ENCODE results near the gene SPACA4. TPM values are rescaled to one million over a fixed set of nuclear protein-coding genes. Genes with fewer than 3 reads are reported as not detected.
A peak's percentile ranks its signal among the peaks of the same experiment; 100 is the strongest.

SPACA4 gene
- total RNA-seq, 4 donors from 2014 or later: not detected

DNA sequence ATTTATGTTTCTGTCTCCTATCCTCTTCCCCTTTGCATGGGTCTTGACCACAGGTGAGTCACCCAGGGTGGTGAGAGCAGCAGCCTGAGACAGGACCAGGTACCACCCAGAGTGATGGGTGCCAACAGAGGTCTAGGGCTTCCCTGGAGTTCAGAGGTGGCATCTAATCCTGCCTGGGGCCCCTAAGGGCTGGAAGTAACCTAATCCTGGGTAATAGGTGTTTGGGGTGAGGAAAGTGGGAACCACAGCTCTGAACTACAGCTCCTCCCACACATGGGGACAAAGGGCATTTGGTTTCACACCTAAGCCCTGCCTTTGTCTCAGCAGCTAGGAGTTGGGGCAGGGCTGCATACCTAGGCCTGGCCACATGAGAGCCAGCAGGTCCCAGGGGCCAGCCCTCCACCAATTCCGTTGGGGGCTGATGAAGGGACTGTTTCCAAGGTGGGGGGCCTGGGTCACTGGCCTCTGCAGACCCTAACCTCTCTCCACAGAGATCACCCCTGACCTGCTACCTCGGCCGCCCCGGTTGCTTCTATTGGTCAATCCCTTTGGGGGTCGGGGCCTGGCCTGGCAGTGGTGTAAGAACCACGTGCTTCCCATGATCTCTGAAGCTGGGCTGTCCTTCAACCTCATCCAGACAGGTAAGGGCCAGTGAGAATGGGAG lies 20.8 kb downstream of the SPACA4 start:
- 85% methylated on average over 6 of the region's 6 CpGs for WGBS
- Histone ChIP-seq H3K4me3 (no peak overlapping the region), H3K4me1 (peaks cover 43 to 71% (median 67%) of the 10 kb centered on the region in 4 donors), H3K9me3 (no peaks in the 10 kb centered on the region), H3K27me3 (no peaks in the 10 kb centered on the region), H3K27ac (replicated peaks in 1 of 4) (peak overlapping the region in 2 of 4 donors; percentile 27 to 97), H3K36me3 (peaks cover 0 to 54% (median 13%) of the 10 kb centered on the region in 4 donors)
- intact Hi-C loops (cut with DNase I): no loop called here
- no peak for DNase-seq (ENCODE audit: extremely low spot score)
- no peak for TF ChIP-seq POLR2AphosphoS5 (IDR thresholded peaks at IDR 0.05)
- TF ChIP-seq POLR2A (IDR thresholded peaks at IDR 0.05; ENCODE audit: low read depth): no peak
- TF ChIP-seq EP300 (IDR thresholded peaks at IDR 0.05): no peak
- TF ChIP-seq, protein P1, sequence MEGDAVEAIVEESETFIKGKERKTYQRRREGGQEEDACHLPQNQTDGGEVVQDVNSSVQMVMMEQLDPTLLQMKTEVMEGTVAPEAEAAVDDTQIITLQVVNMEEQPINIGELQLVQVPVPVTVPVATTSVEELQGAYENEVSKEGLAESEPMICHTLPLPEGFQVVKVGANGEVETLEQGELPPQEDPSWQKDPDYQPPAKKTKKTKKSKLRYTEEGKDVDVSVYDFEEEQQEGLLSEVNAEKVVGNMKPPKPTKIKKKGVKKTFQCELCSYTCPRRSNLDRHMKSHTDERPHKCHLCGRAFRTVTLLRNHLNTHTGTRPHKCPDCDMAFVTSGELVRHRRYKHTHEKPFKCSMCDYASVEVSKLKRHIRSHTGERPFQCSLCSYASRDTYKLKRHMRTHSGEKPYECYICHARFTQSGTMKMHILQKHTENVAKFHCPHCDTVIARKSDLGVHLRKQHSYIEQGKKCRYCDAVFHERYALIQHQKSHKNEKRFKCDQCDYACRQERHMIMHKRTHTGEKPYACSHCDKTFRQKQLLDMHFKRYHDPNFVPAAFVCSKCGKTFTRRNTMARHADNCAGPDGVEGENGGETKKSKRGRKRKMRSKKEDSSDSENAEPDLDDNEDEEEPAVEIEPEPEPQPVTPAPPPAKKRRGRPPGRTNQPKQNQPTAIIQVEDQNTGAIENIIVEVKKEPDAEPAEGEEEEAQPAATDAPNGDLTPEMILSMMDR (IDR thresholded peaks at IDR 0.05): no peak

DNA sequence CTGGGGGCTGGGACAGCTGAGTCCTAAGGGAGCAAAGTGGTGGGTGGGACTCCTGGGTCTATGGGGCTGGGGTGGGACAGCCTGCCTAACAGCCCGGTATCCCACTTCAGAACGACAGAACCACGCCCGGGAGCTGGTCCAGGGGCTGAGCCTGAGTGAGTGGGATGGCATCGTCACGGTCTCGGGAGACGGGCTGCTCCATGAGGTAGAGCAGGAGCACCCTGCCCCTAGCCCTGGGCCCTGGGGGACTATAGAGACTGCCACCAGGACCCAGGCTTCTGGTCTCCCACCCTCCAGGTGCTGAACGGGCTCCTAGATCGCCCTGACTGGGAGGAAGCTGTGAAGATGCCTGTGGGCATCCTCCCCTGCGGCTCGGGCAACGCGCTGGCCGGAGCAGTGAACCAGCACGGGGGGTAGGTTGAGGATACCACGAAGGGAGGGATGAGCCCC lies 21.3 kb downstream of the SPACA4 start:
- Histone ChIP-seq H3K4me3 (no peak overlapping the region), H3K4me1 (peaks cover 48 to 71% (median 67%) of the 10 kb centered on the region in 4 donors), H3K9me3 (no peaks in the 10 kb centered on the region), H3K27me3 (no peaks in the 10 kb centered on the region), H3K27ac (replicated peaks in 1 of 4) (peak overlapping the region; percentile 27 to 100 (median 88)), H3K36me3 (peaks cover 0 to 60% (median 13%) of the 10 kb centered on the region in 4 donors)
- no peak for DNase-seq (ENCODE audit: extremely low spot score)
- TF ChIP-seq POLR2A (IDR thresholded peaks at IDR 0.05; ENCODE audit: low read depth) (no peak), POLR2AphosphoS5 (IDR thresholded peaks at IDR 0.05) (no peak), EP300 (IDR thresholded peaks at IDR 0.05) (no peak)
- TF ChIP-seq, protein P1 (IDR thresholded peaks at IDR 0.05): no peak
- intact Hi-C loops (cut with DNase I): no loop called here
- 84% methylated on average over 15 of the region's 17 CpGs for WGBS

DNA sequence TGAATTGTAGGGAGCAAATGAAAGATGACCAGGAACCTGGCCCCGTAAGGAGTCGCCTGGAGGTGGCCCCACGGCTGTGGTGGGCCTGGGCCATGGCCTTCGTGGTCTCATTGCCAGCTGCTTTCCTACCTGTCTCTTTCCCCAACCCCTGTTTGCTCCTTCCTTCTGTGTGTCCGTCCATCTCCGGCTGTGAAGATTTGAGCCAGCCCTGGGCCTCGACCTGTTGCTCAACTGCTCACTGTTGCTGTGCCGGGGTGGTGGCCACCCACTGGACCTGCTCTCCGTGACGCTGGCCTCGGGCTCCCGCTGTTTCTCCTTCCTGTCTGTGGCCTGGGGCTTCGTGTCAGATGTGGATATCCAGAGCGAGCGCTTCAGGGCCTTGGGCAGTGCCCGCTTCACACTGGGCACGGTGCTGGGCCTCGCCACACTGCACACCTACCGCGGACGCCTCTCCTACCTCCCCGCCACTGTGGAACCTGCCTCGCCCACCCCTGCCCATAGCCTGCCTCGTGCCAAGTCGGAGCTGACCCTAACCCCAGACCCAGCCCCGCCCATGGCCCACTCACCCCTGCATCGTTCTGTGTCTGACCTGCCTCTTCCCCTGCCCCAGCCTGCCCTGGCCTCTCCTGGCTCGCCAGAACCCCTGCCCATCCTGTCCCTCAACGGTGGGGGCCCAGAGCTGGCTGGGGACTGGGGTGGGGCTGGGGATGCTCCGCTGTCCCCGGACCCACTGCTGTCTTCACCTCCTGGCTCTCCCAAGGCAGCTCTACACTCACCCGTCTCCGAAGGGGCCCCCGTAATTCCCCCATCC lies 22.1 kb downstream of the SPACA4 start:
- H3K27ac ChIP-seq (replicated peaks in 1 of 4): peak overlapping the region; percentile 78 to 100 (median 90)
- no peaks in the 10 kb centered on the region for H3K27me3 ChIP-seq
- no peak overlapping the region for H3K4me3 ChIP-seq
- no peak for DNase-seq (ENCODE audit: extremely low spot score)
- intact Hi-C loops (cut with DNase I): no loop called here
- peaks cover 48 to 71% (median 67%) of the 10 kb centered on the region in 4 donors for H3K4me1 ChIP-seq
- peaks cover 0 to 61% (median 13%) of the 10 kb centered on the region in 4 donors for H3K36me3 ChIP-seq
- TF ChIP-seq POLR2A (IDR thresholded peaks at IDR 0.05; ENCODE audit: low read depth) (no peak), POLR2AphosphoS5 (IDR thresholded peaks at IDR 0.05) (no peak), EP300 (IDR thresholded peaks at IDR 0.05) (no peak)
- TF ChIP-seq, protein P1 (IDR thresholded peaks at IDR 0.05): no peak
- H3K9me3 ChIP-seq: no peaks in the 10 kb centered on the region
- WGBS: 85% methylated on average over 15 of the region's 34 CpGs

DNA sequence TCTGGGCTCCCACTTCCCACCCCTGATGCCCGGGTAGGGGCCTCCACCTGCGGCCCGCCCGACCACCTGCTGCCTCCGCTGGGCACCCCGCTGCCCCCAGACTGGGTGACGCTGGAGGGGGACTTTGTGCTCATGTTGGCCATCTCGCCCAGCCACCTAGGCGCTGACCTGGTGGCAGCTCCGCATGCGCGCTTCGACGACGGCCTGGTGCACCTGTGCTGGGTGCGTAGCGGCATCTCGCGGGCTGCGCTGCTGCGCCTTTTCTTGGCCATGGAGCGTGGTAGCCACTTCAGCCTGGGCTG lies 22.7 kb downstream of the SPACA4 start:
- no peak overlapping the region for H3K4me3 ChIP-seq
- H3K4me1 ChIP-seq: peaks cover 51 to 74% (median 70%) of the 10 kb centered on the region in 4 donors
- no peaks in the 10 kb centered on the region for H3K9me3 ChIP-seq
- no peaks in the 10 kb centered on the region for H3K27me3 ChIP-seq
- intact Hi-C loops (cut with DNase I): no loop called here
- 80% methylated on average over 22 of the region's 22 CpGs for WGBS
- TF ChIP-seq POLR2AphosphoS5 (IDR thresholded peaks at IDR 0.05) (no peak), POLR2A (IDR thresholded peaks at IDR 0.05; ENCODE audit: low read depth) (no peak), EP300 (IDR thresholded peaks at IDR 0.05) (no peak)
- TF ChIP-seq, protein P1 (IDR thresholded peaks at IDR 0.05): no peak
- H3K36me3 ChIP-seq: peaks cover 0 to 61% (median 13%) of the 10 kb centered on the region in 4 donors
- H3K27ac ChIP-seq (replicated peaks in 1 of 4): peak overlapping the region; percentile 78 to 100 (median 90)
- DNase-seq (ENCODE audit: extremely low spot score): no peak

All from esophagus muscularis mucosa (tissue), 4 donors.